Measurements from ENCODE around the gene ZNRF1. TPM values are rescaled to one million over a fixed set of nuclear protein-coding genes. Genes with fewer than 3 reads are reported as not detected.

Gene ZNRF1
- total RNA-seq, 1 experiment from 2014 or later: 48.2 TPM

- no TSS peak for BruUV-seq (replicated peaks)
- Histone ChIP-seq H3K9me3 (ENCODE audit: control insufficient read depth in 1 of 2, insufficient read depth in 1 of 2, low read depth in 1 of 2, low read length in 2 of 2) (no peaks in the 10 kb centered on the region), H3K4me2 (ENCODE audit: low read length) (no peak overlapping the region), H3K79me2 (ENCODE audit: insufficient read depth, low read length) (0 out of 2 replicates have a peak, but pooled peaks cover 3% of the 10 kb centered on the region), H3K4me3 (replicated peaks in 1 of 2; ENCODE audit: low read depth in 1 of 2, low read length in 2 of 2) (no peak overlapping the region), H3K36me3 (ENCODE audit: control insufficient read depth in 1 of 2, insufficient read depth in 2 of 2, low read length in 2 of 2) (peaks cover 3 to 5% of the 10 kb centered on the region in 2 experiments; a peak in 3 of 4 replicates), H3K9me2 (ENCODE audit: insufficient read depth) (no peaks in the 10 kb centered on the region), H2AFZ (ENCODE audit: low read depth, low read length, poor library complexity, severe bottlenecking) (no peak overlapping the region), H3K27ac (ENCODE audit: low read depth, low read length) (no peak overlapping the region), H3K27me3 (ENCODE audit: insufficient read depth, low read length) (no peaks in the 10 kb centered on the region), H3K9ac (ENCODE audit: low read length) (no peak overlapping the region), H4K20me1 (ENCODE audit: insufficient read depth) (no peaks in the 10 kb centered on the region; the same call in 1 of the 2 replicates), H3K4me1 (ENCODE audit: control insufficient read depth in 1 of 2, insufficient read depth in 2 of 2, low read length in 2 of 2) (no peaks in the 10 kb centered on the region)
- ATAC-seq (no peak; the same call in none of the 2 replicates), DNase-seq (ENCODE audit: low read depth, low spot score) (no peak)
- ChIA-PET RAD21 (ENCODE audit: low non-redundant PET in 1 of 2, low total read pairs in 2 of 2, uncharacterized antibody in 2 of 2, unreplicated experiment in 2 of 2) (no interaction called here), CTCF (no interaction called here), POLR2A (no interaction called here)
- no peak for TF ChIP-seq FOSL1 (IDR thresholded peaks at IDR 0.05; ENCODE audit: low read depth)
- TF ChIP-seq CEBPB (IDR thresholded peaks at IDR 0.05; ENCODE audit: low read depth): no peak
- no peak for TF ChIP-seq ATF3 (IDR thresholded peaks at IDR 0.05)
- TF ChIP-seq EGR1 (IDR thresholded peaks at IDR 0.05; ENCODE audit: low read depth): no peak
- no peak for TF ChIP-seq ELF1 (IDR thresholded peaks at IDR 0.05; ENCODE audit: borderline replicate concordance, low read depth)
- no peak for TF ChIP-seq CTCF (IDR thresholded peaks at IDR 0.05 in 2 of 3, conservative IDR thresholded peaks at IDR 0.05 in 1 of 3; ENCODE audit: borderline replicate concordance in 1 of 3, insufficient read depth in 1 of 3, low read depth in 2 of 3, low read length in 2 of 3)
- no peak for TF ChIP-seq RAD21 (IDR thresholded peaks at IDR 0.05; ENCODE audit: low read depth)
- TF ChIP-seq, protein P1, sequence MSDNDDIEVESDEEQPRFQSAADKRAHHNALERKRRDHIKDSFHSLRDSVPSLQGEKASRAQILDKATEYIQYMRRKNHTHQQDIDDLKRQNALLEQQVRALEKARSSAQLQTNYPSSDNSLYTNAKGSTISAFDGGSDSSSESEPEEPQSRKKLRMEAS (IDR thresholded peaks at IDR 0.05): no peak
- TF ChIP-seq, protein P2, sequence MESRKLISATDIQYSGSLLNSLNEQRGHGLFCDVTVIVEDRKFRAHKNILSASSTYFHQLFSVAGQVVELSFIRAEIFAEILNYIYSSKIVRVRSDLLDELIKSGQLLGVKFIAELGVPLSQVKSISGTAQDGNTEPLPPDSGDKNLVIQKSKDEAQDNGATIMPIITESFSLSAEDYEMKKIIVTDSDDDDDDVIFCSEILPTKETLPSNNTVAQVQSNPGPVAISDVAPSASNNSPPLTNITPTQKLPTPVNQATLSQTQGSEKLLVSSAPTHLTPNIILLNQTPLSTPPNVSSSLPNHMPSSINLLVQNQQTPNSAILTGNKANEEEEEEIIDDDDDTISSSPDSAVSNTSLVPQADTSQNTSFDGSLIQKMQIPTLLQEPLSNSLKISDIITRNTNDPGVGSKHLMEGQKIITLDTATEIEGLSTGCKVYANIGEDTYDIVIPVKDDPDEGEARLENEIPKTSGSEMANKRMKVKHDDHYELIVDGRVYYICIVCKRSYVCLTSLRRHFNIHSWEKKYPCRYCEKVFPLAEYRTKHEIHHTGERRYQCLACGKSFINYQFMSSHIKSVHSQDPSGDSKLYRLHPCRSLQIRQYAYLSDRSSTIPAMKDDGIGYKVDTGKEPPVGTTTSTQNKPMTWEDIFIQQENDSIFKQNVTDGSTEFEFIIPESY (IDR thresholded peaks at IDR 0.05; ENCODE audit: extremely low read depth, insufficient replicate concordance, low read length): no peak
- TF ChIP-seq JUND (IDR thresholded peaks at IDR 0.05): no peak
- no peak for TF ChIP-seq CBX3 (IDR thresholded peaks at IDR 0.05; ENCODE audit: low read depth)
- TF ChIP-seq REST (IDR thresholded peaks at IDR 0.05; ENCODE audit: low read depth): no peak
- TF ChIP-seq POLR2AphosphoS5 (IDR thresholded peaks at IDR 0.05; ENCODE audit: low read depth, low read length): no peak
- intact Hi-C loops (cut with micrococcal nuclease): no loop called here
These were observed 25.5 kb upstream of the ZNRF1 start for GRCh38 chr16:74973304-74973703.
